Fibroblast of lung (primary cell): ENCODE data around the gene ISG15. TPM values are rescaled to one million over a fixed set of nuclear protein-coding genes. Genes with fewer than 3 reads are reported as not detected.

Experiments
- DNase-seq, 2 donors: peaks; one replicate each; pipeline versions ENCODE4 v3.0.0 to v3.0.0-alpha.2; 2010; ENCODE audit warnings: low read depth in 2 of 2
- H2AFZ ChIP-seq: 2 replicates; pipeline ENCODE4 v1.5.1; 2012; ENCODE audit warnings: low read length, control low read depth, inconsistent platforms
- H3K27ac ChIP-seq: 2 replicates; pipeline ENCODE4 v1.5.1; 2011; ENCODE audit warnings: low read length, control low read depth; ENCODE audit not compliant: insufficient read depth
- H3K27me3 ChIP-seq: 2 replicates; pipeline ENCODE4 v1.5.1; 2011; ENCODE audit warnings: mild to moderate bottlenecking, low read length; ENCODE audit not compliant: control insufficient read depth, insufficient read depth
- H3K36me3 ChIP-seq: 2 replicates; pipeline ENCODE4 v1.5.1; 2011; ENCODE audit warnings: low read length; ENCODE audit not compliant: control insufficient read depth, insufficient read depth
- H3K4me1 ChIP-seq: 2 replicates; pipeline ENCODE4 v1.5.1; 2011; ENCODE audit warnings: low read length; ENCODE audit not compliant: control insufficient read depth, insufficient read depth; ENCODE audit errors: extremely low read depth
- H3K4me2 ChIP-seq: 2 replicates; pipeline ENCODE4 v1.5.1; 2011; ENCODE audit warnings: low read length, control low read depth; ENCODE audit not compliant: insufficient read depth; ENCODE audit errors: extremely low read depth
- H3K4me3 ChIP-seq, 4 experiments: fragments of 200-600 bp in 1 of 4; sonication (generic) in 1 of 4; replicated peaks in 1 of 4; 2 replicates each; pipeline ENCODE4 v1.5.1; 2011 to 2016; ENCODE audit warnings: low read length in 4 of 4, low read depth in 3 of 4, mild to moderate bottlenecking in 3 of 4, control low read depth in 2 of 4, inconsistent platforms in 1 of 4, mixed read lengths in 1 of 4; ENCODE audit not compliant: insufficient read depth in 1 of 4; ENCODE audit errors: control extremely low read depth in 1 of 4
- H3K79me2 ChIP-seq: 2 replicates; pipeline ENCODE4 v1.5.1; 2012; ENCODE audit warnings: mild to moderate bottlenecking, low read length, inconsistent platforms; ENCODE audit not compliant: control insufficient read depth, insufficient read depth
- H3K9ac ChIP-seq: 2 replicates; pipeline ENCODE4 v1.5.1; 2011; ENCODE audit warnings: mild to moderate bottlenecking, low read length, control low read depth; ENCODE audit not compliant: insufficient read depth
- H3K9me3 ChIP-seq: 2 replicates; pipeline ENCODE4 v1.5.1; 2012; ENCODE audit warnings: low read depth, low read length; ENCODE audit not compliant: control insufficient read depth, insufficient read depth
- H4K20me1 ChIP-seq: 2 replicates; pipeline ENCODE4 v1.5.1; 2011; ENCODE audit warnings: low read length; ENCODE audit not compliant: control insufficient read depth, insufficient read depth; ENCODE audit errors: extremely low read depth
- EZH2 ChIP-seq: IDR thresholded peaks from 2 replicates; pipeline ENCODE4 v1.5.1; 2012; ENCODE audit warnings: low read length, control low read depth, mild to moderate bottlenecking; ENCODE audit errors: missing control alignments
- polyA plus RNA-seq, 2 donors: library from polyadenylated mRNA; depleted of rRNA in 1 of 2; stranded (reverse) in 1 of 2; unstranded in 1 of 2; fragments of >200 nt; gene quantifications; 2 replicates each; pipeline ENCODE4 v1.2.1, GENCODE V29; 2011 to 2012; ENCODE audit warnings: missing spikeins in 1 of 2
- total RNA-seq: library from RNA; depleted of rRNA; stranded (reverse); fragments of >200 nt; gene quantifications from 2 replicates; pipeline ENCODE4 v1.2.1, GENCODE V29; 2014
- TF ChIP-seq, protein P1 (sequence below), 2 donors: IDR thresholded peaks in 1 of 2; conservative IDR thresholded peaks in 1 of 2; 1 replicate in 1 of 2; 2 replicates in 1 of 2; pipeline ENCODE4 v1.5.1; 2011 to 2012; ENCODE audit warnings: low read length in 2 of 2, control low read depth in 1 of 2, inconsistent platforms in 1 of 2, low read depth in 1 of 2, mild to moderate bottlenecking in 1 of 2

The ISG15 gene
- total and polyA plus RNA-seq, 2 donors (not counting 1 experiment from before 2014, with no cell fraction given) = 24.2 to 93.3 TPM

GRCh38 chr1:1048765-1049164 is 35.5 kb downstream of the ISG15 start:
- H3K4me3 ChIP-seq = no peak overlapping the region
- H3K27ac ChIP-seq = no peak overlapping the region
- H3K9ac ChIP-seq = no peak overlapping the region
- no peaks in the 10 kb centered on the region for H3K9me3 ChIP-seq
- no peak overlapping the region for H3K4me2 ChIP-seq
- no peaks in the 10 kb centered on the region for H3K4me1 ChIP-seq
- no peak for DNase-seq
- no peak overlapping the region for H2AFZ ChIP-seq
- no peaks in the 10 kb centered on the region for H4K20me1 ChIP-seq
- no peaks in the 10 kb centered on the region for H3K79me2 ChIP-seq
- no peak for TF ChIP-seq EZH2
- TF ChIP-seq, protein P1, sequence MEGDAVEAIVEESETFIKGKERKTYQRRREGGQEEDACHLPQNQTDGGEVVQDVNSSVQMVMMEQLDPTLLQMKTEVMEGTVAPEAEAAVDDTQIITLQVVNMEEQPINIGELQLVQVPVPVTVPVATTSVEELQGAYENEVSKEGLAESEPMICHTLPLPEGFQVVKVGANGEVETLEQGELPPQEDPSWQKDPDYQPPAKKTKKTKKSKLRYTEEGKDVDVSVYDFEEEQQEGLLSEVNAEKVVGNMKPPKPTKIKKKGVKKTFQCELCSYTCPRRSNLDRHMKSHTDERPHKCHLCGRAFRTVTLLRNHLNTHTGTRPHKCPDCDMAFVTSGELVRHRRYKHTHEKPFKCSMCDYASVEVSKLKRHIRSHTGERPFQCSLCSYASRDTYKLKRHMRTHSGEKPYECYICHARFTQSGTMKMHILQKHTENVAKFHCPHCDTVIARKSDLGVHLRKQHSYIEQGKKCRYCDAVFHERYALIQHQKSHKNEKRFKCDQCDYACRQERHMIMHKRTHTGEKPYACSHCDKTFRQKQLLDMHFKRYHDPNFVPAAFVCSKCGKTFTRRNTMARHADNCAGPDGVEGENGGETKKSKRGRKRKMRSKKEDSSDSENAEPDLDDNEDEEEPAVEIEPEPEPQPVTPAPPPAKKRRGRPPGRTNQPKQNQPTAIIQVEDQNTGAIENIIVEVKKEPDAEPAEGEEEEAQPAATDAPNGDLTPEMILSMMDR (conservative IDR thresholded peaks at IDR 0.05 in 1 of 2, IDR thresholded peaks at IDR 0.05 in 1 of 2; ENCODE audit: low read depth in 1 of 2, low read length in 2 of 2) = no peak
- no peaks in the 10 kb centered on the region for H3K27me3 ChIP-seq
- H3K36me3 ChIP-seq = peaks cover 7% of the 10 kb centered on the region

GRCh38 chr1:1049318-1050165 is 36.2 kb downstream of the ISG15 start:
- Histone ChIP-seq H3K4me3 (no peak overlapping the region), H3K9ac (no peak overlapping the region), H4K20me1 (no peaks in the 10 kb centered on the region), H2AFZ (no peak overlapping the region), H3K79me2 (no peaks in the 10 kb centered on the region), H3K4me1 (no peaks in the 10 kb centered on the region), H3K9me3 (no peaks in the 10 kb centered on the region), H3K4me2 (no peak overlapping the region), H3K36me3 (peaks cover 7% of the 10 kb centered on the region), H3K27ac (no peak overlapping the region), H3K27me3 (no peaks in the 10 kb centered on the region)
- DNase-seq = no peak
- no peak for TF ChIP-seq EZH2
- TF ChIP-seq, protein P1 (conservative IDR thresholded peaks at IDR 0.05 in 1 of 2, IDR thresholded peaks at IDR 0.05 in 1 of 2; ENCODE audit: low read depth in 1 of 2, low read length in 2 of 2) = no peak

DNA sequence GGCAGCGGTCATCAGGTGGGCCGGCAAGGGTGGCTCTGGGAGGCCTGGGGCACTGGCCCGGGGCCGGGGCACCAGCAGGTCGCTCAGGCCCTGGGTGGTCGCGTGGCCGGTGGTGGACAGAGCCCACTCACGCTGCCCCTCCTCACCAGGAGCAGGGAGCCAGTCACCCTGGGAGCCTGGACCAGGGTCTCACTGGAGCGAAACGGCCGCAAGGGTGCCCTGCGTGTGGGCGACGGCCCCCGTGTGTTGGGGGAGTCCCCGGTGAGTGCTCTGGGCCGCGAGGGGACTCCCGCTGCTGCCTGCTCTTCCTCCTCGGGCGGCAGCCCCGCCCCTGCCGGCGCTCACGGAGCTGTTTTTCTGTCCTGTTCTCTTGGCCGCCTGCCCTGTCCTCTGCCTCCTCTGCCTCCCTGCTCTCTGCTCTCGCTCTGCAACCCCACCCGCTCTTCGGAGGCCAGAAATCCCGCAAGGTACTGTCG is 37.3 kb downstream of the ISG15 start:
- Histone ChIP-seq H3K4me3 (no peak overlapping the region), H3K79me2 (no peaks in the 10 kb centered on the region), H3K27ac (no peak overlapping the region), H3K36me3 (peaks cover 7% of the 10 kb centered on the region), H3K27me3 (no peaks in the 10 kb centered on the region), H2AFZ (no peak overlapping the region), H3K9me3 (no peaks in the 10 kb centered on the region), H4K20me1 (no peaks in the 10 kb centered on the region), H3K4me1 (no peaks in the 10 kb centered on the region), H3K9ac (no peak overlapping the region), H3K4me2 (no peak overlapping the region)
- TF ChIP-seq, protein P1 (conservative IDR thresholded peaks at IDR 0.05 in 1 of 2, IDR thresholded peaks at IDR 0.05 in 1 of 2; ENCODE audit: low read depth in 1 of 2, low read length in 2 of 2) = no peak
- TF ChIP-seq EZH2 = no peak
- DNase-seq = no peak
